Smooth muscle cell (in vitro differentiated cells): Measurements from ENCODE around the gene PIM2. TPM values are rescaled to one million over a fixed set of nuclear protein-coding genes. Genes with fewer than 3 reads are reported as not detected.

Experiments
- DNase-seq: peaks from one replicate; lab custom pipeline; 2025; ENCODE audit not compliant: unreplicated experiment; lab: John Stamatoyannopoulos, UW
- H2AFZ ChIP-seq: fragments of 200-600 bp; sonication (generic); 2 replicates; pipeline ENCODE4 v1.6.0; 2016; ENCODE audit warnings: antibody characterized with exemption, low read depth, mild to moderate bottlenecking
- H3F3A ChIP-seq: fragments of 200-600 bp; sonication (generic); 2 replicates; pipeline ENCODE4 v1.6.0; 2017; ENCODE audit warnings: antibody characterized with exemption, low read depth
- H3K27ac ChIP-seq: fragments of 200-600 bp; sonication (generic); 2 replicates; pipeline ENCODE4 v1.5.1; 2016; ENCODE audit warnings: low read depth, mild to moderate bottlenecking
- H3K27me3 ChIP-seq: fragments of 200-600 bp; sonication (generic); 2 replicates; pipeline ENCODE4 v1.6.1; 2016; ENCODE audit warnings: low read depth, mild to moderate bottlenecking
- H3K36me3 ChIP-seq: fragments of 200-600 bp; sonication (generic); 2 replicates; pipeline ENCODE4 v1.5.1; 2016; ENCODE audit warnings: low read depth
- H3K4me1 ChIP-seq: fragments of 200-600 bp; sonication (generic); 2 replicates; pipeline ENCODE4 v1.5.1; 2016; ENCODE audit warnings: low read depth
- H3K4me2 ChIP-seq: fragments of 200-600 bp; sonication (generic); 2 replicates; pipeline ENCODE4 v1.6.0; 2016; ENCODE audit warnings: mild to moderate bottlenecking
- H3K4me3 ChIP-seq: fragments of 200-600 bp; sonication (generic); 2 replicates; pipeline ENCODE4 v1.5.1; 2016; ENCODE audit warnings: mild to moderate bottlenecking
- H3K79me2 ChIP-seq: fragments of 200-600 bp; sonication (generic); 2 replicates; pipeline ENCODE4 v1.6.0; 2016; ENCODE audit warnings: low read depth, mild to moderate bottlenecking
- H3K9ac ChIP-seq: fragments of 200-600 bp; sonication (generic); 2 replicates; pipeline ENCODE4 v1.6.0; 2016; ENCODE audit warnings: low read depth
- H3K9me3 ChIP-seq: fragments of 200-600 bp; sonication (generic); replicated peaks from 2 replicates; pipeline ENCODE4 v1.5.1; 2016; ENCODE audit warnings: low read depth
- H4K20me1 ChIP-seq: fragments of 200-600 bp; sonication (generic); 2 replicates; pipeline ENCODE4 v1.6.0; 2016; ENCODE audit warnings: low read depth
- WGBS: methylation state at CpG from one replicate; pipeline ENCODE4 v1.1.7; 2016; ENCODE audit warnings: low lambda C conversion rate; 5-methylcytosine and 5-hydroxymethylcytosine counted together
- polyA plus RNA-seq: library from polyadenylated mRNA; unstranded; fragments of >200 nt; fragmentation: Nextera tagmentation; extraction: Ambion mirVana; gene quantifications from 2 replicates; pipeline ENCODE4 v1.2.1, GENCODE V29; 2016
- total RNA-seq: library from RNA; depleted of rRNA; stranded (reverse); fragments of >200 nt; gene quantifications from 2 replicates; pipeline ENCODE4 v1.2.3, GENCODE V29; 2014
- TF ChIP-seq, protein P1 (sequence below): fragments of 200-600 bp; sonication (generic); IDR thresholded peaks from 2 replicates; pipeline ENCODE4 v1.5.1; 2017; ENCODE audit warnings: borderline replicate concordance, mild to moderate bottlenecking, antibody characterized with exemption; ENCODE audit not compliant: insufficient read depth, poor library complexity, severe bottlenecking

Gene PIM2
- total and polyA plus RNA-seq, 2 experiments from 2014 or later: 7.4 to 7.6 TPM

DNA sequence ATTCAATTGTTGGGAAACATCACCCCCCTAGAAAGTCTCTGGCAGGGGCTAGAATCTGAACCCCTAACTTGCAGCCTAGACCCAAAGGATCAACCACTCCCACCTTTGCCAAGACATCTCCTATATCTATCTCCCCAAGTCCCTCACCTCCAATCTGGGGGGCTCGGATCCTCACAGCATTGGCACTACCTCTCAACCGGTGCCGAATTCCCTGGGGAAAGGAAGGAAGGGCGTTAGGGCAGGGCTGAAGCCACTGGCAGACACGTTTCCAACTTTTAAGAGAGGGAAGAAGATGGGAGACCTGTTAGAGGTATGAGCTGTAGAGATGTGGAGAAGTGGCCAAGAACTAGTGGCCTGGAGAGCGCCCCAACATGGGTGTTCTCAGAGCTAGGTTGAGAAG is 23.9 kb downstream of the PIM2 start:
- Histone ChIP-seq H3K27ac (no peak overlapping the region), H3K4me3 (no peak overlapping the region), H3K9me3 (no peaks in the 10 kb centered on the region), H3K4me1 (peaks cover 5% of the 10 kb centered on the region), H3K9ac (no peak overlapping the region), H2AFZ (no peak overlapping the region), H3K36me3 (no peaks in the 10 kb centered on the region), H3K4me2 (no peak overlapping the region), H4K20me1 (peaks cover 5% of the 10 kb centered on the region), H3K27me3 (no peaks in the 10 kb centered on the region), H3K79me2 (peaks cover 3% of the 10 kb centered on the region), H3F3A (no peaks in the 10 kb centered on the region)
- DNase-seq: no peak
- TF ChIP-seq, protein P1, sequence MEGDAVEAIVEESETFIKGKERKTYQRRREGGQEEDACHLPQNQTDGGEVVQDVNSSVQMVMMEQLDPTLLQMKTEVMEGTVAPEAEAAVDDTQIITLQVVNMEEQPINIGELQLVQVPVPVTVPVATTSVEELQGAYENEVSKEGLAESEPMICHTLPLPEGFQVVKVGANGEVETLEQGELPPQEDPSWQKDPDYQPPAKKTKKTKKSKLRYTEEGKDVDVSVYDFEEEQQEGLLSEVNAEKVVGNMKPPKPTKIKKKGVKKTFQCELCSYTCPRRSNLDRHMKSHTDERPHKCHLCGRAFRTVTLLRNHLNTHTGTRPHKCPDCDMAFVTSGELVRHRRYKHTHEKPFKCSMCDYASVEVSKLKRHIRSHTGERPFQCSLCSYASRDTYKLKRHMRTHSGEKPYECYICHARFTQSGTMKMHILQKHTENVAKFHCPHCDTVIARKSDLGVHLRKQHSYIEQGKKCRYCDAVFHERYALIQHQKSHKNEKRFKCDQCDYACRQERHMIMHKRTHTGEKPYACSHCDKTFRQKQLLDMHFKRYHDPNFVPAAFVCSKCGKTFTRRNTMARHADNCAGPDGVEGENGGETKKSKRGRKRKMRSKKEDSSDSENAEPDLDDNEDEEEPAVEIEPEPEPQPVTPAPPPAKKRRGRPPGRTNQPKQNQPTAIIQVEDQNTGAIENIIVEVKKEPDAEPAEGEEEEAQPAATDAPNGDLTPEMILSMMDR: no peak
- 85% methylated on average over 6 of the region's 6 CpGs for whole genome bisulfite sequencing

DNA sequence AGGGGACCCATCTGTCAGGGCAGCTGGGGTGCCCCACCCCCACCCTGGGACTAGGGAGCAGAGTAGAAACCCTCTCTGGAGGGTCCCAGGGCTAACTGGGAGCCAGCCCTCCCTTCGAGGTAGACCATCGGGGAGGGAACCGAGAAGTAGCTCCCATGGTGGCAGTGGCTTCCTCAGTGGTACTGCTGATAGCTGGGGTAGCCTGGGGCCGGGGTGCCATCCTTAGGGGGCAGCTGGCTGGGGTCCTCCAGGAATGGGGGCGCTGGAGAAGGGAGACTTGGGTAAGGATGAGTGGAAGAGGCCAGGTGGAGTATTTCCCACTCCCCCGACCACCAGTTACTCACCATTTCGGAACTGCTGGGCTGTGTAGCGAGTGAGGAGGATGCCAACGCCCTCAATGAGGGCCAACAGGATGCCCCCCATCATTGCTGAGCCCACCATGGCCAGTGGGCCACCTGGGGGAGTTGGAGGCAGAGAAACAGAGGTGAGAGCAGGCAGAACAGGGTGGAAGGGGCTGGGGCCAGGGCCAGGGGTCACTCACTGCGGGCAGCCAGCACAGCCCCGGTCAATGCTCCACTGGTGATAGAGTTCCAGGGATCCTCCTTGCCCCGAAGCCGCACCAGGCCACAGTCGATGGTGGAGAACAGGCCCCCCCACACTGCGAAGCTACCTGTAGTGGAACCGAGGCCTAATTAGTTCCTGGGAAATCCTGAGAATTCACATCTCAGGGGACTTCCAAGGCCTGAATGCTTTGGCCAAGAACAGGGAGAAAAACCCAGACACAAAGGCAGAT is 25.1 kb downstream of the PIM2 start:
- H3K4me2 ChIP-seq: no peak overlapping the region
- H2AFZ ChIP-seq: no peak overlapping the region
- H4K20me1 ChIP-seq: peaks cover 5% of the 10 kb centered on the region
- no peak overlapping the region for H3K9ac ChIP-seq
- H3K79me2 ChIP-seq: no peaks in the 10 kb centered on the region
- TF ChIP-seq, protein P1: no peak
- H3K4me3 ChIP-seq: no peak overlapping the region
- WGBS: 74% methylated on average over 16 of the region's 16 CpGs
- H3F3A ChIP-seq: no peaks in the 10 kb centered on the region
- no peaks in the 10 kb centered on the region for H3K36me3 ChIP-seq
- H3K4me1 ChIP-seq: peaks cover 5% of the 10 kb centered on the region
- H3K27ac ChIP-seq: no peak overlapping the region
- H3K27me3 ChIP-seq: no peaks in the 10 kb centered on the region
- no peak for DNase-seq
- no peaks in the 10 kb centered on the region for H3K9me3 ChIP-seq

DNA sequence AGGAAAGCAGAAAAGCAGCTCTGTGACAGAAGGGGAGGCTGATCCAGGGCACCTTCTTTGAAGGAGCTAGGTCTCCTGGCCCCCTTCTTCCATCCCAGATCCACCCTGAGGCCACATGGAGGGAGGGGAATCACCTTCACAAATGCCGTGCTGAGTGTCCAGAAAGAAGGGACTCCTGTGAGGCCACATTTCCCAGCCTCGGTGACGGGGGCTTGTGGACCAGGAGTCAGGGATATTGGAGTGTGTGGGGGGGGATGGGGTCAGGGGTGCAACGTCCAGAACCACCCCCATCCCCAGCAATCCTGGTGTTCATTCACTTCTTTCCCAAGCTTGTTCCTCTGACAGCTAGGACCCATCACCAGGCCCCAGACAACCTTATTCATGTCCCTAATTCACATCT is 25.9 kb downstream of the PIM2 start:
- no peak overlapping the region for H3K4me2 ChIP-seq
- H3K9me3 ChIP-seq: no peaks in the 10 kb centered on the region
- no peak overlapping the region for H3K27ac ChIP-seq
- H4K20me1 ChIP-seq: peaks cover 5% of the 10 kb centered on the region
- TF ChIP-seq, protein P1: no peak
- no peaks in the 10 kb centered on the region for H3K79me2 ChIP-seq
- H3K4me1 ChIP-seq: peaks cover 5% of the 10 kb centered on the region
- H3K36me3 ChIP-seq: no peaks in the 10 kb centered on the region
- H3F3A ChIP-seq: no peaks in the 10 kb centered on the region
- no peak overlapping the region for H3K4me3 ChIP-seq
- H3K27me3 ChIP-seq: no peaks in the 10 kb centered on the region
- no peak for DNase-seq
- 81% methylated on average over 4 of the region's 4 CpGs for WGBS
- no peak overlapping the region for H3K9ac ChIP-seq
- no peak overlapping the region for H2AFZ ChIP-seq
